Heart left ventricle (tissue), 16 donors: ENCODE measurements around the gene HEMK1. TPM values are rescaled to one million over a fixed set of nuclear protein-coding genes. Genes with fewer than 3 reads are reported as not detected.

ENCODE experiments used
- ATAC-seq, 4 donors: fragments of 200-7000 bp; cut with Tn5 transposase; one replicate each; pipeline ENCODE4 v1.9.1; 2020 to 2022; ENCODE audit warnings: moderate library complexity in 4 of 4, mild to moderate bottlenecking in 3 of 4, moderate number of reproducible peaks in 1 of 4
- DNase-seq, 5 donors: peaks; one replicate each; pipeline ENCODE4 v3.0.0-alpha.2; 2020
- H3K27ac ChIP-seq, 12 donors: fragments of 200-600 bp; sonication (generic) in 4 of 12; one replicate each; pipeline versions ENCODE4 v1.5.0 to v1.8.0; 2016 to 2022; ENCODE audit warnings: mild to moderate bottlenecking in 2 of 12
- H3K27me3 ChIP-seq, 9 donors: fragments of 200-600 bp; sonication (generic) in 2 of 9; one replicate each; pipeline versions ENCODE4 v1.5.1 to v1.8.0; 2016 to 2022; ENCODE audit warnings: mild to moderate bottlenecking in 3 of 9
- H3K36me3 ChIP-seq, 9 donors: fragments of 200-600 bp; sonication (generic) in 2 of 9; one replicate each; pipeline versions ENCODE4 v1.5.0 to v1.8.0; 2018 to 2022; ENCODE audit warnings: mild to moderate bottlenecking in 2 of 9
- H3K4me1 ChIP-seq, 12 donors: fragments of 200-600 bp; sonication (generic) in 4 of 12; one replicate each; pipeline versions ENCODE4 v1.5.0 to v1.8.0; 2016 to 2022; ENCODE audit warnings: mild to moderate bottlenecking in 3 of 12
- H3K4me3 ChIP-seq, 12 donors: fragments of 200-600 bp; sonication (generic) in 4 of 12; one replicate each; pipeline versions ENCODE4 v1.5.0 to v1.8.0; 2017 to 2022; ENCODE audit warnings: mild to moderate bottlenecking in 9 of 12, moderate library complexity in 4 of 12
- H3K9me3 ChIP-seq, 12 donors: fragments of 200-600 bp; sonication (generic) in 4 of 12; one replicate each; pipeline versions ENCODE4 v1.5.0 to v1.8.0; 2016 to 2022; ENCODE audit warnings: mild to moderate bottlenecking in 1 of 12
- CTCF ChIP-seq, 12 donors: fragments of 200-600 bp; sonication (generic) in 4 of 12; IDR thresholded peaks; one replicate each; pipeline versions ENCODE4 v1.5.0 to v1.8.0; 2018 to 2022; ENCODE audit warnings: antibody characterized with exemption in 12 of 12, mild to moderate bottlenecking in 5 of 12
- POLR2A ChIP-seq, 2 donors: fragments of 450-650 bp; IDR thresholded peaks; one replicate each; pipeline ENCODE4 v1.6.1; 2017; ENCODE audit warnings: antibody characterized with exemption in 2 of 2, mild to moderate bottlenecking in 2 of 2, moderate library complexity in 2 of 2
- WGBS, 4 donors: extraction: QIAGEN DNeasy Blood & Tissue Kit in 2 of 4; methylation state at CpG; one replicate each; pipeline versions ENCODE4 v1.1.5 to v1.1.7; 2013 to 2018; 5-methylcytosine and 5-hydroxymethylcytosine counted together
- intact Hi-C, 10 donors: fragments of 100-400 bp; cut with DNase I; formaldehyde crosslinking; loops; one replicate each; pipeline versions ENCODE4 v1.11.1 to v1.14.2; 2022
- polyA plus RNA-seq, 2 donors: library from polyadenylated mRNA; stranded (reverse); fragments of 200-250 nt; gene quantifications; one replicate each; pipeline ENCODE4 v1.2.3, GENCODE V29; 2013
- total RNA-seq, 9 donors: library from RNA; depleted of rRNA in 2 of 9; stranded (reverse); fragments of >200 nt in 2 of 9; fragmentation: NEBNext Ultra II Directional in 3 of 9; extraction: Animal tissue kit (Norgen Biotek cat#: 25700) in 3 of 9; gene quantifications; one replicate each; pipeline versions ENCODE4 v1.1.0 to v1.2.4, GENCODE V29; 2016 to 2023
- donor health status: ischemic (EF 13 %, LVEDD 7.1; RV severe dilation, severe dysfunction).
- donor health status: healthy with polysubstance abuse.
- donor health status: DM: no; HTN: yes; CAD: no.
- donor health status: DM: no; HTN: no; CAD: no.
- donor health status: ischemic (EF 25% LVEDD 6.9; RV normal size, moderate dysfunction).
- donor health status: ischemic (EF 25% LVEDD 5.7; RV mildly dilated, moderate dysfunction).
- donor health status: healthy.
- donor health status: DM: yes; HTN: yes; CAD: no.
- donor health status: ischemic (EF 35%, LVEDD 5.7; RV mildly dilated, moderate dysfunction).
- donor health status: nonischemic (EF 11% LVEDD 7.7; RV severe dilation, severe dysfunction).
- donor health status: DM: yes; HTN: yes; CAD: no.
- donor health status: PGD.
- donor health status: ischemic (EF 29% LVEDD 5.4; RV normal size, mild dysfunction).
- donor health status: nonischemic (EF 23%, LVEDD 6.1; RV moderate dilation, normal function).

Gene HEMK1
- total and polyA plus RNA-seq, 11 donors: 7.8 to 19.7 (median 13.8) TPM

GRCh38 chr3:50551681-50552435 is 17.5 kb upstream of the HEMK1 start:
- ATAC-seq (no peak), DNase-seq (no peak)
- Histone ChIP-seq H3K4me1 (no peaks in the 10 kb centered on the region), H3K9me3 (no peaks in the 10 kb centered on the region), H3K36me3 (no peaks in the 10 kb centered on the region), H3K4me3 (no peak overlapping the region), H3K27me3 (no peaks in the 10 kb centered on the region), H3K27ac (no peak overlapping the region)
- intact Hi-C loops: no loop called here
- TF ChIP-seq POLR2A (IDR thresholded peaks at IDR 0.05): no peak
- TF ChIP-seq CTCF (IDR thresholded peaks at IDR 0.05): no peak
- WGBS, 4 donors: 70 to 73% (median 72%) methylated on average over 7 of the region's 7 CpGs

GRCh38 chr3:50552598-50552997 is 16.7 kb upstream of the HEMK1 start:
- H3K4me3 ChIP-seq: no peak overlapping the region
- WGBS, 4 donors: 86 to 91% (median 89%) methylated on average over 9 of the region's 9 CpGs
- H3K27ac ChIP-seq: no peak overlapping the region
- H3K9me3 ChIP-seq: no peaks in the 10 kb centered on the region
- ATAC-seq (no peak), DNase-seq (no peak)
- no peaks in the 10 kb centered on the region for H3K27me3 ChIP-seq
- peaks cover 0 to 4% (median 0%) of the 10 kb centered on the region in 12 donors for H3K4me1 ChIP-seq
- H3K36me3 ChIP-seq: no peaks in the 10 kb centered on the region
- intact Hi-C loops: no loop called here
- TF ChIP-seq CTCF (IDR thresholded peaks at IDR 0.05) (no peak), POLR2A (IDR thresholded peaks at IDR 0.05) (no peak)

GRCh38 chr3:50554553-50554952 is 14.8 kb upstream of the HEMK1 start:
- H3K27me3 ChIP-seq: no peaks in the 10 kb centered on the region
- no peak overlapping the region for H3K4me3 ChIP-seq
- no peak for ATAC-seq
- no peak overlapping the region for H3K27ac ChIP-seq
- H3K9me3 ChIP-seq: no peaks in the 10 kb centered on the region
- intact Hi-C loops: no loop called here
- H3K4me1 ChIP-seq: peaks cover 0 to 20% (median under 1%) of the 10 kb centered on the region in 12 donors
- no peaks in the 10 kb centered on the region for H3K36me3 ChIP-seq
- WGBS, 4 donors: 77 to 87% (median 81%) methylated on average over 2 to 5 of the region's 5 CpGs
- TF ChIP-seq CTCF (IDR thresholded peaks at IDR 0.05) (no peak), POLR2A (IDR thresholded peaks at IDR 0.05) (no peak)
- DNase-seq: no peak

GRCh38 chr3:50557106-50557505 is 12.2 kb upstream of the HEMK1 start:
- H3K36me3 ChIP-seq: no peaks in the 10 kb centered on the region

More at GRCh38 chr3:50557106-50557505, 12.2 kb upstream of the HEMK1 start:
- intact Hi-C loops: no loop called here
- ATAC-seq (no peak), DNase-seq (no peak)
- no peak for TF ChIP-seq POLR2A (IDR thresholded peaks at IDR 0.05)
- no peak for TF ChIP-seq CTCF (IDR thresholded peaks at IDR 0.05)
- Histone ChIP-seq H3K4me3 (no peak overlapping the region), H3K9me3 (no peaks in the 10 kb centered on the region), H3K27me3 (no peaks in the 10 kb centered on the region), H3K4me1 (peaks cover 0 to 26% (median 1%) of the 10 kb centered on the region in 12 donors), H3K27ac (no peak overlapping the region)
- WGBS, 4 donors: 61 to 66% (median 64%) methylated on average over 8 of the region's 8 CpGs
